CD14-positive monocyte (primary cell): ENCODE results near the gene C13orf46. TPM values are rescaled to one million over a fixed set of nuclear protein-coding genes. Genes with fewer than 3 reads are reported as not detected.

ENCODE experiments used
- DNase-seq, 3 donors: peaks; one replicate each; pipeline ENCODE4 v3.0.0-alpha.2; 2011 to 2022
- H2AFZ ChIP-seq: 2 replicates; pipeline ENCODE4 v1.6.0; 2012; ENCODE audit warnings: mild to moderate bottlenecking, low read depth, low read length, inconsistent platforms; ENCODE audit not compliant: insufficient read depth, poor library complexity, severe bottlenecking
- H3K27ac ChIP-seq, 2 donors: 1 replicate in 1 of 2; 2 replicates in 1 of 2; pipeline ENCODE4 v1.5.1; 2012 to 2013; ENCODE audit warnings: low read length in 2 of 2, control low read depth in 1 of 2, inconsistent platforms in 1 of 2, low read depth in 1 of 2, mild to moderate bottlenecking in 1 of 2
- H3K27me3 ChIP-seq, 2 donors: one replicate each; pipeline versions ENCODE4 v1.6.0 to v1.6.1; 2011 to 2013; ENCODE audit warnings: low read length in 2 of 2; ENCODE audit not compliant: control insufficient read depth in 2 of 2, insufficient read depth in 2 of 2
- H3K36me3 ChIP-seq, 2 donors: replicated peaks in 1 of 2; 1 replicate in 1 of 2; 2 replicates in 1 of 2; pipeline versions ENCODE4 v1.5.1 to v1.6.1; 2012 to 2013; ENCODE audit warnings: low read length in 2 of 2, control low read depth in 1 of 2, inconsistent platforms in 1 of 2, mild to moderate bottlenecking in 1 of 2; ENCODE audit not compliant: insufficient read depth in 2 of 2, control insufficient read depth in 1 of 2
- H3K4me1 ChIP-seq, 2 donors: 1 replicate in 1 of 2; 2 replicates in 1 of 2; pipeline versions ENCODE4 v1.5.1 to v1.6.1; 2012 to 2013; ENCODE audit warnings: low read length in 2 of 2, control low read depth in 1 of 2, inconsistent platforms in 1 of 2, mild to moderate bottlenecking in 1 of 2, moderate library complexity in 1 of 2; ENCODE audit not compliant: insufficient read depth in 2 of 2, control insufficient read depth in 1 of 2
- H3K4me2 ChIP-seq: replicated peaks from 2 replicates; pipeline ENCODE3; 2012; ENCODE audit warnings: low read length, moderate library complexity, mild to moderate bottlenecking; ENCODE audit not compliant: poor library complexity, severe bottlenecking; ENCODE audit errors: extremely low read depth
- H3K4me3 ChIP-seq, 3 experiments: fragments of 200-600 bp in 1 of 3; sonication (generic) in 1 of 3; replicated peaks in 1 of 3; 1 replicate in 2 of 3; 2 replicates in 1 of 3; pipeline ENCODE4 v1.5.1; 2011 to 2013; ENCODE audit warnings: low read length in 3 of 3, mild to moderate bottlenecking in 3 of 3, control low read depth in 2 of 3, low read depth in 2 of 3, inconsistent platforms in 1 of 3, moderate library complexity in 1 of 3
- H3K79me2 ChIP-seq: 2 replicates; pipeline ENCODE4 v1.6.0; 2012; ENCODE audit warnings: mild to moderate bottlenecking, control low read depth, inconsistent platforms, low read length, moderate library complexity; ENCODE audit not compliant: insufficient read depth
- H3K9ac ChIP-seq: 2 replicates; pipeline ENCODE4 v1.6.0; 2017; ENCODE audit warnings: low read length, mild to moderate bottlenecking; ENCODE audit not compliant: insufficient read depth, poor library complexity, severe bottlenecking
- H3K9me3 ChIP-seq, 2 donors: replicated peaks in 1 of 2; 1 replicate in 1 of 2; 2 replicates in 1 of 2; pipeline versions ENCODE4 v1.5.1 to v1.6.1; 2012 to 2013; ENCODE audit warnings: low read length in 2 of 2, control low read depth in 1 of 2; ENCODE audit not compliant: control insufficient read depth in 1 of 2, insufficient read depth in 1 of 2
- H4K20me1 ChIP-seq: 2 replicates; pipeline ENCODE4 v1.6.0; 2012; ENCODE audit warnings: mild to moderate bottlenecking, low read length, control low read depth, moderate library complexity; ENCODE audit not compliant: insufficient read depth
- H3K27ac Mint-ChIP-seq, 7 donors: one replicate each; pipeline ENCODE4 v1.8.0; 2020; ENCODE audit warnings: mild to moderate bottlenecking in 7 of 7, mixed read lengths in 7 of 7, moderate library complexity in 6 of 7, inconsistent platforms in 2 of 7
- H3K27me3 Mint-ChIP-seq, 3 donors: one replicate each; pipeline ENCODE4 v1.8.0; 2021 to 2022; ENCODE audit warnings: low read depth in 3 of 3, mild to moderate bottlenecking in 3 of 3, mixed read lengths in 3 of 3, moderate library complexity in 3 of 3, inconsistent platforms in 1 of 3
- H3K36me3 Mint-ChIP-seq, 2 donors: one replicate each; pipeline ENCODE4 v1.8.0; 2020; ENCODE audit warnings: mixed read lengths in 2 of 2, inconsistent platforms in 1 of 2, mild to moderate bottlenecking in 1 of 2
- H3K4me1 Mint-ChIP-seq: one replicate; pipeline ENCODE4 v1.8.0; 2020; ENCODE audit warnings: mild to moderate bottlenecking, mixed read lengths
- H3K4me3 Mint-ChIP-seq, 2 donors: one replicate each; pipeline ENCODE4 v1.8.0; 2020; ENCODE audit warnings: mild to moderate bottlenecking in 2 of 2, mixed read lengths in 2 of 2, moderate library complexity in 1 of 2
- H3K9me3 Mint-ChIP-seq, 7 donors: one replicate each; pipeline ENCODE4 v1.8.0; 2020 to 2022; ENCODE audit warnings: mixed read lengths in 7 of 7, mild to moderate bottlenecking in 6 of 7, moderate library complexity in 6 of 7, inconsistent platforms in 2 of 7
- CTCF ChIP-seq: fragments of 200-600 bp; IDR thresholded peaks from one replicate; pipeline ENCODE4 v1.8.0; 2022; ENCODE audit warnings: antibody characterized with exemption, mild to moderate bottlenecking
- WGBS: methylation state at CpG from one replicate; pipeline ENCODE4 v1.1.5; 2013; ENCODE audit warnings: missing lambda C conversion rate; ENCODE audit not compliant: insufficient coverage; 5-methylcytosine and 5-hydroxymethylcytosine counted together
- intact Hi-C, 2 donors: fragments of 100-400 bp; cut with micrococcal nuclease; formaldehyde crosslinking; loops; one replicate each; pipeline versions ENCODE4 v1.15.0 to v1.15.1; 2023
- polyA plus RNA-seq, 3 donors: library from polyadenylated mRNA; depleted of rRNA in 1 of 3; unstranded in 2 of 3; stranded (reverse) in 1 of 3; fragments of 300-500 nt in 2 of 3; fragments of >200 nt in 1 of 3; fragmentation: Illumina TruSeq in 2 of 3; gene quantifications; 1 replicate in 2 of 3; 2 replicates in 1 of 3; pipeline ENCODE4 v1.2.3, GENCODE V29; 2012 to 2021

C13orf46 gene
- polyA plus RNA-seq, 3 donors = 0.05 to 0.35 TPM; not detected in 1

DNA sequence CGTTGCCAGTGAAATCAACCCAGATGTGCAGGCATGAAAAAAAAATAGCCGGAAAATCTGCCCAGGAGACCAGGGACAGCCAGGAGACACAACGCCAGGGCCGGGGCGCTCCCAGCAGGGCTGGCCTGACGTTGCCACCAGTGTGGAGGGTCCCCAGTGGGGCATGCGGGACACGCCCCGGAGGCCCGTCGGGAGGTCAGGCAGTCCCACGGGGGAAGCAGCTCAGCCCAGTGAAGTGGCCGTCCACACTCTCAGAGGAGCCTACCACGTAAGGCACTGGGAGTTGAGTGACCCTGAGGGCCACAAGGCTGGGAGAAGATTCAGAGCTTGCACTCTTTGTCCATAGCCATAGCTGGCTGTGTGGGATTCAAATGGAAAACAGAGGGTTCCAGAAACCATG is 56.8 kb downstream of the C13orf46 start:
- H3K4me3 Mint-ChIP-seq = no peak overlapping the region
- peaks cover 13% of the 10 kb centered on the region for H3K4me1 Mint-ChIP-seq
- Histone ChIP-seq H3K4me1 (peaks cover 7 to 10% of the 10 kb centered on the region in 2 donors), H3K9ac (no peak overlapping the region), H3K4me3 (no peak overlapping the region), H3K27me3 (no peaks in the 10 kb centered on the region), H3K79me2 (no peaks in the 10 kb centered on the region), H2AFZ (no peak overlapping the region), H3K4me2 (no peak overlapping the region), H3K36me3 (no peaks in the 10 kb centered on the region), H4K20me1 (no peaks in the 10 kb centered on the region), H3K27ac (no peak overlapping the region), H3K9me3 (peaks cover 52 to 54% of the 10 kb centered on the region in 2 donors)
- 98% methylated on average over 14 of the region's 14 CpGs for WGBS
- TF ChIP-seq CTCF = no peak
- peaks cover 40 to 64% (median 55%) of the 10 kb centered on the region in 7 donors for H3K9me3 Mint-ChIP-seq
- H3K27me3 Mint-ChIP-seq = peaks cover 11 to 17% (median 15%) of the 10 kb centered on the region in 3 donors
- peaks cover 2 to 11% of the 10 kb centered on the region in 2 donors for H3K36me3 Mint-ChIP-seq
- no peak for DNase-seq
- peak overlapping the region in 1 of 7 donors; percentile 92 for H3K27ac Mint-ChIP-seq
- intact Hi-C loops = no loop called here

DNA sequence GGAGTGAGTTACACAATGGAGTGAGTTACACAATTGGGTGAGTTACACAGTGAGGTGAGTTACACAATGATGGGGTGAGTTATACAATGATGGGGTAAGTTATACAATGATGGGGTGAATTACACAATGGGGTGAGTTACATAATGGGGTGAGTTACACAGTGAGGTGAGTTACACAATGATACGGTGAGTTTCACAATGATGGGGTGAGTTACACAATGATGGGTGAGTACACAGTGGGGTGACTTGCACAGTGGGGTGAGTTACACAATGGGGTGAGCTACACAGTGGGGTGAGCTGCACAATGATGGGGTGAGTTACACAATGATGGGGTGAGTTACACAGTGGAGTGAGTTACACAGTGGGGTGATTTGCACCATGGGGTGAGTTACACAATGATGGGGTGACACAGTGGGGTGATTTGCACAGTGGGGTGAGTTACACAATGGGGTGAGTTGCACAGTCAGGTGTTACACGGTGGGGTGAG is 57.5 kb downstream of the C13orf46 start:
- Histone ChIP-seq H3K27ac (peak overlapping the region in 1 of 2 donors; percentile 13), H3K4me3 (no peak overlapping the region), H3K4me2 (no peak overlapping the region), H3K9me3 (peaks cover 45 to 48% of the 10 kb centered on the region in 2 donors), H3K4me1 (peaks cover 7 to 10% of the 10 kb centered on the region in 2 donors), H3K9ac (no peak overlapping the region), H3K79me2 (no peaks in the 10 kb centered on the region), H2AFZ (no peak overlapping the region), H4K20me1 (no peaks in the 10 kb centered on the region), H3K27me3 (no peaks in the 10 kb centered on the region), H3K36me3 (no peaks in the 10 kb centered on the region)
- peak; percentile 4 to 70 (median 22) for DNase-seq
- Mint-ChIP-seq H3K4me1 (peaks cover 11% of the 10 kb centered on the region), H3K9me3 (peaks cover 35 to 61% (median 49%) of the 10 kb centered on the region in 7 donors), H3K4me3 (no peak overlapping the region), H3K27me3 (peaks cover 12 to 14% (median 14%) of the 10 kb centered on the region in 3 donors), H3K27ac (peak overlapping the region; percentile 25 to 92 (median 63)), H3K36me3 (peaks cover 2 to 9% of the 10 kb centered on the region in 2 donors)
- 0% methylated on average over 1 of the region's 2 CpGs for WGBS
- TF ChIP-seq CTCF = no peak
- intact Hi-C loops = no loop called here
